Endothelial cell of umbilical vein (primary cell): ENCODE data around the gene C9.

Experiments
- GATA2 ChIP-seq: IDR thresholded peaks from 2 replicates; pipeline ENCODE4 v1.7.0; 2011; ENCODE audit warnings: low read depth, mild to moderate bottlenecking, moderate library complexity, mixed read lengths, low read length; ENCODE audit not compliant: insufficient read length, insufficient read depth
- JUN ChIP-seq: IDR thresholded peaks from 2 replicates; pipeline ENCODE4 v1.6.1; 2011; ENCODE audit warnings: borderline replicate concordance, low read depth; ENCODE audit not compliant: insufficient read length, insufficient read depth
- MYC ChIP-seq: IDR thresholded peaks from one replicate; pipeline ENCODE4 v1.6.1; 2011; ENCODE audit warnings: mild to moderate bottlenecking, low read depth, low read length
- POLR2A ChIP-seq: IDR thresholded peaks from 2 replicates; pipeline ENCODE4 v1.6.1; 2012; ENCODE audit warnings: low read depth, mild to moderate bottlenecking, control low read depth, low read length
- POLR2AphosphoS5 ChIP-seq: IDR thresholded peaks from 2 replicates; pipeline ENCODE4 v1.6.1; 2012; ENCODE audit warnings: low read depth, mild to moderate bottlenecking, control low read depth, low read length, moderate library complexity; ENCODE audit not compliant: insufficient read depth
- TF ChIP-seq, protein P1 (sequence below), 2 donors: IDR thresholded peaks; 1 replicate in 1 of 2; 2 replicates in 1 of 2; pipeline ENCODE4 v1.5.1; 2011; ENCODE audit warnings: low read length in 2 of 2, mild to moderate bottlenecking in 2 of 2, moderate library complexity in 2 of 2, control low read depth in 1 of 2, inconsistent platforms in 1 of 2, low read depth in 1 of 2; ENCODE audit not compliant: insufficient read depth in 1 of 2; ENCODE audit errors: extremely low read depth in 1 of 2

DNA sequence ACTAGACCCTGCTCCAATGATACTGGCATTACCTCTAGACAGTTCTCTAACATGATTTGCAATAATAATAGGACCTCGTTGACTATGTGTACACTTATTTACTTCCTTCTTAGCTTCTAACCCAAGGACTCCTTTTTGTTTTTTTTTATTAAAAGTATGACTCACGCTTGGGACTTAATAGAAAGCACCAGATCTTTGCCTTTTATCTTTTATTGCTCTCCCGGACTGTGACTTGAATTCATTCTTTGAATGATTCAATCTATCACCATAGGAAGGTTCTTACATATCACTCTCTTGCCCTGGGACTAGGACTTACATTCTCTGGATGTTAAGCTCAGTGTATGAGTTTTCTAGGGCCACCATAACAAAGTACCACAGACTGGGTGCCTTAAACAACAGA lies 9.0 kb downstream of the C9 start:
- TF ChIP-seq, protein P1, sequence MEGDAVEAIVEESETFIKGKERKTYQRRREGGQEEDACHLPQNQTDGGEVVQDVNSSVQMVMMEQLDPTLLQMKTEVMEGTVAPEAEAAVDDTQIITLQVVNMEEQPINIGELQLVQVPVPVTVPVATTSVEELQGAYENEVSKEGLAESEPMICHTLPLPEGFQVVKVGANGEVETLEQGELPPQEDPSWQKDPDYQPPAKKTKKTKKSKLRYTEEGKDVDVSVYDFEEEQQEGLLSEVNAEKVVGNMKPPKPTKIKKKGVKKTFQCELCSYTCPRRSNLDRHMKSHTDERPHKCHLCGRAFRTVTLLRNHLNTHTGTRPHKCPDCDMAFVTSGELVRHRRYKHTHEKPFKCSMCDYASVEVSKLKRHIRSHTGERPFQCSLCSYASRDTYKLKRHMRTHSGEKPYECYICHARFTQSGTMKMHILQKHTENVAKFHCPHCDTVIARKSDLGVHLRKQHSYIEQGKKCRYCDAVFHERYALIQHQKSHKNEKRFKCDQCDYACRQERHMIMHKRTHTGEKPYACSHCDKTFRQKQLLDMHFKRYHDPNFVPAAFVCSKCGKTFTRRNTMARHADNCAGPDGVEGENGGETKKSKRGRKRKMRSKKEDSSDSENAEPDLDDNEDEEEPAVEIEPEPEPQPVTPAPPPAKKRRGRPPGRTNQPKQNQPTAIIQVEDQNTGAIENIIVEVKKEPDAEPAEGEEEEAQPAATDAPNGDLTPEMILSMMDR (IDR thresholded peaks at IDR 0.05; ENCODE audit: extremely low read depth in 1 of 2, insufficient read depth in 1 of 2, low read depth in 1 of 2, low read length in 2 of 2), result no peak
- TF ChIP-seq JUN (peak; percentile 32), POLR2A (no peak), MYC (no peak), GATA2 (no peak), POLR2AphosphoS5 (no peak)
